ENCODE measurements around the gene CPEB3.

DNA sequence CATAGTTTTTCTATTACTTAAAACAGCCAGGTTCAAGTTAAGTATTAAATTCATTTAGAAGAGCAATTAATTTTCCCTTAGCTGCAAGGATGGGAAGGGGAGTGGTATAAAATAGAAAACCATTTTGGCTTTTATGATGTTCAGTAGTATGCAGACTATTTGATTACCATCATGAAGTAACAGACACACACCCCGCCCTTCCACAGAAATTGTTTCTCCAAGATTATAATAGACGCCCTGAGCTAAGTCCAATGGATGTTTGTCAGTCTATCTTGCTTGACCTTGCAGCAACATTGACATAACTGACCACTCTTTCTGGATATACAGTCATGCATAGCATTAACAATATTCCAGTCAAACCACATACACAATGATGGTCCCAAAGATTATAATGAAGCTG lies 42.3 kb downstream of the CPEB3 start:
- TF ChIP-seq, protein P1, sequence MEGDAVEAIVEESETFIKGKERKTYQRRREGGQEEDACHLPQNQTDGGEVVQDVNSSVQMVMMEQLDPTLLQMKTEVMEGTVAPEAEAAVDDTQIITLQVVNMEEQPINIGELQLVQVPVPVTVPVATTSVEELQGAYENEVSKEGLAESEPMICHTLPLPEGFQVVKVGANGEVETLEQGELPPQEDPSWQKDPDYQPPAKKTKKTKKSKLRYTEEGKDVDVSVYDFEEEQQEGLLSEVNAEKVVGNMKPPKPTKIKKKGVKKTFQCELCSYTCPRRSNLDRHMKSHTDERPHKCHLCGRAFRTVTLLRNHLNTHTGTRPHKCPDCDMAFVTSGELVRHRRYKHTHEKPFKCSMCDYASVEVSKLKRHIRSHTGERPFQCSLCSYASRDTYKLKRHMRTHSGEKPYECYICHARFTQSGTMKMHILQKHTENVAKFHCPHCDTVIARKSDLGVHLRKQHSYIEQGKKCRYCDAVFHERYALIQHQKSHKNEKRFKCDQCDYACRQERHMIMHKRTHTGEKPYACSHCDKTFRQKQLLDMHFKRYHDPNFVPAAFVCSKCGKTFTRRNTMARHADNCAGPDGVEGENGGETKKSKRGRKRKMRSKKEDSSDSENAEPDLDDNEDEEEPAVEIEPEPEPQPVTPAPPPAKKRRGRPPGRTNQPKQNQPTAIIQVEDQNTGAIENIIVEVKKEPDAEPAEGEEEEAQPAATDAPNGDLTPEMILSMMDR (IDR thresholded peaks at IDR 0.05; ENCODE audit: borderline replicate concordance, extremely low read depth, low read length, poor library complexity, severe bottlenecking) = no peak
- TF ChIP-seq EZH2 (IDR thresholded peaks at IDR 0.05; ENCODE audit: borderline replicate concordance, low read depth, low read length, severe bottlenecking) = no peak
